GM12878 (cell line): ENCODE results near the gene BEGAIN. TPM values are rescaled to one million over a fixed set of nuclear protein-coding genes. Genes with fewer than 3 reads are reported as not detected.

Experiments
- ATAC-seq: fragments of 200-7000 bp; cut with Tn5 transposase; 3 replicates; pipeline ENCODE4 v1.9.1; 2020; ENCODE audit warnings: mild to moderate bottlenecking, moderate library complexity
- BruUV-seq: library from RNA; stranded (reverse); fragments of 400-500 nt; replicated peaks from 2 replicates; lab custom pipeline; 2021; lab: Mats Ljungman, UMichigan
- CTCF ChIA-PET: fragments of 300-600 bp; sonication (Branson Sonifier 250); formaldehyde crosslinking; extraction: SDS; loops from one replicate; lab custom pipeline; 2021; ENCODE audit warnings: inconsistent platforms; lab: Yijun Ruan, JAX
- POLR2A ChIA-PET: fragments of 350-600 bp; formaldehyde crosslinking; extraction: SDS; loops from one replicate; lab custom pipeline; 2021; ENCODE audit warnings: inconsistent platforms; lab: Charles Lee
- RAD21 ChIA-PET: fragments of 300-600 bp; sonication (Branson Sonifier 250); formaldehyde crosslinking; loops from one replicate; lab custom pipeline; 2023; ENCODE audit warnings: antibody characterized with exemption; ENCODE audit not compliant: unreplicated experiment; lab: Charles Lee
- SMC1A ChIA-PET: fragments of 300-600 bp; sonication (Branson Sonifier 250); formaldehyde crosslinking; loops from one replicate; lab custom pipeline; 2023; ENCODE audit not compliant: unreplicated experiment, uncharacterized antibody; lab: Charles Lee
- DNase-seq: peaks from one replicate; pipeline ENCODE4 v3.0.0-alpha.2; 2011; ENCODE audit warnings: low read depth, low spot score
- FAIRE-seq: peaks from 3 replicates; lab custom pipeline; 2011; peaks lifted over from hg19 to GRCh38; lab: Jason Lieb, UNC
- H2AFZ ChIP-seq: 2 replicates; pipeline ENCODE4 v1.6.0; 2011; ENCODE audit warnings: low read depth, low read length, control low read depth; ENCODE audit not compliant: control insufficient read depth
- H3K27ac ChIP-seq: 2 replicates; pipeline ENCODE4 v1.5.1; 2011; ENCODE audit warnings: control low read depth; ENCODE audit not compliant: control insufficient read depth, insufficient read depth
- H3K27me3 ChIP-seq, 2 experiments: replicated peaks in 1 of 2; 2 replicates each; pipeline versions ENCODE4 v1.6.0 to v1.6.1; 2011; ENCODE audit warnings: low read length in 1 of 2; ENCODE audit not compliant: control insufficient read depth in 2 of 2, insufficient read depth in 2 of 2
- H3K36me3 ChIP-seq, 2 experiments: 2 replicates each; pipeline ENCODE4 v1.5.1; 2011; ENCODE audit warnings: low read length in 1 of 2; ENCODE audit not compliant: control insufficient read depth in 2 of 2, insufficient read depth in 2 of 2
- H3K4me1 ChIP-seq: 2 replicates; pipeline ENCODE4 v1.6.1; 2011; ENCODE audit warnings: mild to moderate bottlenecking, low read length, moderate library complexity, mixed read lengths; ENCODE audit not compliant: control insufficient read depth, insufficient read depth
- H3K4me2 ChIP-seq: 2 replicates; pipeline ENCODE4 v1.6.0; 2011; ENCODE audit warnings: control low read depth; ENCODE audit not compliant: control insufficient read depth, insufficient read depth
- H3K4me3 ChIP-seq: fragments of 200-600 bp; sonication (generic); 2 replicates; pipeline ENCODE4 v1.5.1; 2016
- H3K79me2 ChIP-seq: 2 replicates; pipeline ENCODE4 v1.6.0; 2011; ENCODE audit warnings: low read length; ENCODE audit not compliant: control insufficient read depth, insufficient read depth
- H3K9ac ChIP-seq: 2 replicates; pipeline ENCODE4 v1.8.0; 2011; ENCODE audit warnings: low read length, control low read depth, mixed read lengths; ENCODE audit not compliant: control insufficient read depth, insufficient read depth
- H3K9me3 ChIP-seq: replicated peaks from 3 replicates; pipeline ENCODE4 v1.5.1; 2011; ENCODE audit warnings: mild to moderate bottlenecking, low read length; ENCODE audit not compliant: control insufficient read depth, insufficient read depth
- H4K20me1 ChIP-seq: 2 replicates; pipeline ENCODE4 v1.6.0; 2011; ENCODE audit not compliant: control insufficient read depth, insufficient read depth
- ATF7 ChIP-seq: fragments of 450-650 bp; IDR thresholded peaks from 2 replicates; pipeline ENCODE4 v1.6.1; 2016; ENCODE audit warnings: low read depth, mild to moderate bottlenecking
- BCL11A ChIP-seq: IDR thresholded peaks from 2 replicates; pipeline ENCODE4 v1.6.1; 2011; ENCODE audit warnings: low read depth, low read length
- BCLAF1 ChIP-seq: fragments of 450-650 bp; IDR thresholded peaks from 2 replicates; pipeline ENCODE4 v1.6.1; 2017; ENCODE audit warnings: antibody characterized with exemption, mild to moderate bottlenecking, moderate library complexity
- BMI1 ChIP-seq: fragments of 450-650 bp; IDR thresholded peaks from 2 replicates; pipeline ENCODE4 v1.6.1; 2016; ENCODE audit warnings: mild to moderate bottlenecking, moderate library complexity, borderline replicate concordance
- BRCA1 ChIP-seq: IDR thresholded peaks from 2 replicates; pipeline ENCODE4 v1.6.1; 2011; ENCODE audit warnings: low read depth, low read length, improper control_type of control experiment
- E2F8 ChIP-seq: fragments of 450-650 bp; IDR thresholded peaks from 2 replicates; pipeline ENCODE4 v1.6.1; 2018; ENCODE audit warnings: mild to moderate bottlenecking, low read depth, moderate library complexity; ENCODE audit not compliant: partially characterized antibody
- HDAC2 ChIP-seq: fragments of 200-600 bp; sonication (generic); IDR thresholded peaks from 2 replicates; pipeline ENCODE4 v1.6.1; 2017
- MAX ChIP-seq: IDR thresholded peaks from 2 replicates; pipeline ENCODE4 v1.6.1; 2012; ENCODE audit warnings: low read depth, low read length, improper control_type of control experiment
- NR2C1 ChIP-seq: fragments of 450-650 bp; IDR thresholded peaks from 2 replicates; pipeline ENCODE4 v1.6.1; 2017; ENCODE audit warnings: antibody characterized with exemption, mild to moderate bottlenecking, moderate library complexity
- PBX3 ChIP-seq: IDR thresholded peaks from 2 replicates; pipeline ENCODE4 v1.6.1; 2011; ENCODE audit warnings: mild to moderate bottlenecking, low read depth, low read length, moderate library complexity; ENCODE audit not compliant: insufficient replicate concordance
- RBBP5 ChIP-seq: fragments of 200-600 bp; sonication (generic); conservative IDR thresholded peaks from 2 replicates; pipeline ENCODE4 v1.6.1; 2016
- SRF ChIP-seq, 2 experiments: IDR thresholded peaks; 2 replicates each; pipeline ENCODE4 v1.6.1; 2011; ENCODE audit warnings: low read depth in 2 of 2, low read length in 2 of 2, mild to moderate bottlenecking in 1 of 2, moderate library complexity in 1 of 2
- STAT1 ChIP-seq: fragments of 450-650 bp; conservative IDR thresholded peaks from 2 replicates; pipeline ENCODE4 v1.6.1; 2014; ENCODE audit warnings: antibody characterized with exemption, mild to moderate bottlenecking
- SUZ12 ChIP-seq: fragments of 200-600 bp; sonication (generic); IDR thresholded peaks from one replicate; pipeline ENCODE4 v1.6.1; 2018; ENCODE audit warnings: antibody characterized with exemption, mild to moderate bottlenecking; ENCODE audit not compliant: unreplicated experiment
- YY1 ChIP-seq: IDR thresholded peaks from 2 replicates; pipeline ENCODE4 v1.6.1; 2011; ENCODE audit warnings: low read depth, mild to moderate bottlenecking, low read length
- ZBTB33 ChIP-seq: fragments of 450-650 bp; IDR thresholded peaks from 2 replicates; pipeline ENCODE4 v1.6.1; 2017; ENCODE audit warnings: mild to moderate bottlenecking
- ZNF217 ChIP-seq: fragments of 450-650 bp; IDR thresholded peaks from 2 replicates; pipeline ENCODE4 v1.6.1; 2017; ENCODE audit warnings: antibody characterized with exemption, mild to moderate bottlenecking
- WGBS: methylation state at CpG from one replicate; pipeline ENCODE4 v1.1.6; 2016; ENCODE audit warnings: low lambda C conversion rate; ENCODE audit not compliant: insufficient replicate concordance, insufficient coverage; ENCODE audit errors: missing lambda C conversion rate; 5-methylcytosine and 5-hydroxymethylcytosine counted together
- in situ Hi-C: fragments of 300-500 bp; cut with MboI; formaldehyde crosslinking; loops from 9 replicates; pipeline ENCODE4 v1.14.3; 2018; ENCODE audit warnings: mixed read lengths
- intact Hi-C: fragments of 100-400 bp; cut with micrococcal nuclease; formaldehyde crosslinking; loops from one replicate; pipeline ENCODE4 v1.14.2; 2022; ENCODE audit not compliant: unreplicated experiment
- polyA plus RNA-seq, 11 experiments: library from polyadenylated mRNA; depleted of rRNA in 4 of 11; unstranded in 6 of 11; stranded (reverse) in 5 of 11; fragments of >200 nt; fragmentation: Nextera tagmentation in 4 of 11; fragmentation: Illumina TruSeq in 1 of 11; extraction: Ambion mirVana in 4 of 11; extraction: Trizol in 1 of 11; gene quantifications; 1 replicate in 1 of 11; 2 replicates in 10 of 11; pipeline versions ENCODE4 v1.2.1 to v1.2.3, GENCODE V29; 2011 to 2016; ENCODE audit warnings: inconsistent platforms in 2 of 11, missing spikeins in 2 of 11, low read depth in 1 of 11
- total RNA-seq, 4 experiments: library from RNA; depleted of rRNA in 3 of 4; stranded (reverse); fragments of >200 nt in 3 of 4; fragmentation: Illumina TruSeq in 1 of 4; extraction: Trizol in 1 of 4; gene quantifications; 2 replicates each; pipeline versions ENCODE4 v1.2.1 to v1.2.3, GENCODE V29; 2013 to 2021

The BEGAIN gene
- total and polyA plus RNA-seq, 10 of the 15 experiments (the other 5 are each of a cell fraction or from before 2014, with no cell fraction given), result 0.01 to 0.31 (median 0.06) TPM; not detected in 5

GRCh38 chr14:100546051-100546443 lies 41.2 kb downstream of the BEGAIN start:
- ATAC-seq (peak; percentile 48), DNase-seq (no peak), FAIRE-seq (no peak)
- Histone ChIP-seq H3K9ac (no peak overlapping the region), H3K27ac (no peak overlapping the region), H2AFZ (peak overlapping the region; percentile 72), H3K27me3 (no peaks in the 10 kb centered on the region; a peak in 1 of 4 replicates), H4K20me1 (no peaks in the 10 kb centered on the region), H3K4me3 (no peak overlapping the region), H3K36me3 (no peaks in the 10 kb centered on the region), H3K4me2 (peak overlapping the region; percentile 22; the same call in 1 of the 2 replicates), H3K4me1 (no peaks in the 10 kb centered on the region), H3K9me3 (no peaks in the 10 kb centered on the region), H3K79me2 (no peaks in the 10 kb centered on the region)
- CTCF ChIA-PET, result interaction anchor here (0.9 kb wide), 1 partner anchor 100 kb away, joined by 3 read pairs; no protein-coding TSS in a partner anchor
- RAD21 ChIA-PET, result interaction anchor here (1.5 kb wide), 1 partner anchor 100 kb away, joined by 3 read pairs; no protein-coding TSS in a partner anchor
- in situ Hi-C loops, result no loop called here
- POLR2A ChIA-PET, result no interaction called here
- intact Hi-C loops, result no loop called here
- SMC1A ChIA-PET, result no interaction called here
- WGBS, result 52% methylated on average over 7 of the region's 28 CpGs
- BruUV-seq, result no TSS peak
- TF ChIP-seq RBBP5 (no peak), BCL11A (no peak), PBX3 (no peak), NR2C1 (no peak), YY1 (no peak), E2F8 (no peak), STAT1 (no peak), SRF (IDR thresholded peaks at IDR 0.05; ENCODE audit: low read depth in 2 of 2, low read length in 2 of 2) (no peak), MAX (no peak), ZNF217 (no peak), ZBTB33 (no peak), ATF7 (no peak), BMI1 (no peak), BRCA1 (no peak), SUZ12 (no peak), HDAC2 (no peak), BCLAF1 (no peak)
